ENCODE data around the gene FBXO34.
"Not testable (repeated sequence)": the region's sequence is repeated elsewhere in the genome, so short reads cannot be mapped to it uniquely, and the experiment has no call there.

The FBXO34 gene

DNA sequence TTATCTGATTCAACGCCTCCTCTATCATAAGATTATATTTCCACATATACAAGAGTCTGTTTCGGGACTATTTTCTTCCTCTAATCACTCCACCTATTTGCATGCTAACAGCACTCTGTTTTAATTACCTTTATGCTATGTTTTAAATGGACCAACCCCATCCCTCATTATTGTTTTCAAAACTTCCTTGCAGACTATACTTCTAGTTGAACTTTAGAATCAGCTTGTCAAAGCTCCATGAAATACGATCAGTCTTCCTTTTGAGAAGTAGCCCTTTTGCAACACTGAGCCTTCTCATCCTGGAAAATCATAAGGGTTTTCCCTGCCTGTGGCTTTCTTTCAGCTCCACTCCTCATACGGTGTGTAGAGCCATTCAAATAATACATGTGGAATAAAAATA lies 103.5 kb downstream of the FBXO34 start:
- TF ChIP-seq ARNTL (CRISPR knock-in tag; IDR thresholded peaks at IDR 0.05; ENCODE audit: borderline replicate concordance, low read depth) (no peak), ZNF8 (CRISPR knock-in tag; IDR thresholded peaks at IDR 0.05) (no peak), PPARA (CRISPR knock-in tag; IDR thresholded peaks at IDR 0.05; ENCODE audit: borderline replicate concordance) (no peak), ZNF70 (CRISPR knock-in tag; IDR thresholded peaks at IDR 0.05) (no peak), RARB (CRISPR knock-in tag; IDR thresholded peaks at IDR 0.05) (no peak), SNAI2 (CRISPR knock-in tag; IDR thresholded peaks at IDR 0.05) (no peak), TOX (CRISPR knock-in tag; IDR thresholded peaks at IDR 0.05; ENCODE audit: borderline replicate concordance) (no peak), ISL1 (CRISPR knock-in tag; IDR thresholded peaks at IDR 0.05) (no peak), GLIS3 (CRISPR knock-in tag; IDR thresholded peaks at IDR 0.05) (no peak)
- TF ChIP-seq, protein P1, sequence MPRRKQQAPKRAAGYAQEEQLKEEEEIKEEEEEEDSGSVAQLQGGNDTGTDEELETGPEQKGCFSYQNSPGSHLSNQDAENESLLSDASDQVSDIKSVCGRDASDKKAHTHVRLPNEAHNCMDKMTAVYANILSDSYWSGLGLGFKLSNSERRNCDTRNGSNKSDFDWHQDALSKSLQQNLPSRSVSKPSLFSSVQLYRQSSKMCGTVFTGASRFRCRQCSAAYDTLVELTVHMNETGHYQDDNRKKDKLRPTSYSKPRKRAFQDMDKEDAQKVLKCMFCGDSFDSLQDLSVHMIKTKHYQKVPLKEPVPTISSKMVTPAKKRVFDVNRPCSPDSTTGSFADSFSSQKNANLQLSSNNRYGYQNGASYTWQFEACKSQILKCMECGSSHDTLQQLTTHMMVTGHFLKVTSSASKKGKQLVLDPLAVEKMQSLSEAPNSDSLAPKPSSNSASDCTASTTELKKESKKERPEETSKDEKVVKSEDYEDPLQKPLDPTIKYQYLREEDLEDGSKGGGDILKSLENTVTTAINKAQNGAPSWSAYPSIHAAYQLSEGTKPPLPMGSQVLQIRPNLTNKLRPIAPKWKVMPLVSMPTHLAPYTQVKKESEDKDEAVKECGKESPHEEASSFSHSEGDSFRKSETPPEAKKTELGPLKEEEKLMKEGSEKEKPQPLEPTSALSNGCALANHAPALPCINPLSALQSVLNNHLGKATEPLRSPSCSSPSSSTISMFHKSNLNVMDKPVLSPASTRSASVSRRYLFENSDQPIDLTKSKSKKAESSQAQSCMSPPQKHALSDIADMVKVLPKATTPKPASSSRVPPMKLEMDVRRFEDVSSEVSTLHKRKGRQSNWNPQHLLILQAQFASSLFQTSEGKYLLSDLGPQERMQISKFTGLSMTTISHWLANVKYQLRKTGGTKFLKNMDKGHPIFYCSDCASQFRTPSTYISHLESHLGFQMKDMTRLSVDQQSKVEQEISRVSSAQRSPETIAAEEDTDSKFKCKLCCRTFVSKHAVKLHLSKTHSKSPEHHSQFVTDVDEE (CRISPR knock-in tag; IDR thresholded peaks at IDR 0.05): no peak
- TF ChIP-seq, protein P2, sequence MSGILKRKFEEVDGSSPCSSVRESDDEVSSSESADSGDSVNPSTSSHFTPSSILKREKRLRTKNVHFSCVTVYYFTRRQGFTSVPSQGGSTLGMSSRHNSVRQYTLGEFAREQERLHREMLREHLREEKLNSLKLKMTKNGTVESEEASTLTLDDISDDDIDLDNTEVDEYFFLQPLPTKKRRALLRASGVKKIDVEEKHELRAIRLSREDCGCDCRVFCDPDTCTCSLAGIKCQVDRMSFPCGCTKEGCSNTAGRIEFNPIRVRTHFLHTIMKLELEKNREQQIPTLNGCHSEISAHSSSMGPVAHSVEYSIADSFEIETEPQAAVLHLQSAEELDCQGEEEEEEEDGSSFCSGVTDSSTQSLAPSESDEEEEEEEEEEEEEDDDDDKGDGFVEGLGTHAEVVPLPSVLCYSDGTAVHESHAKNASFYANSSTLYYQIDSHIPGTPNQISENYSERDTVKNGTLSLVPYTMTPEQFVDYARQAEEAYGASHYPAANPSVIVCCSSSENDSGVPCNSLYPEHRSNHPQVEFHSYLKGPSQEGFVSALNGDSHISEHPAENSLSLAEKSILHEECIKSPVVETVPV (CRISPR knock-in tag; IDR thresholded peaks at IDR 0.05): no peak

DNA sequence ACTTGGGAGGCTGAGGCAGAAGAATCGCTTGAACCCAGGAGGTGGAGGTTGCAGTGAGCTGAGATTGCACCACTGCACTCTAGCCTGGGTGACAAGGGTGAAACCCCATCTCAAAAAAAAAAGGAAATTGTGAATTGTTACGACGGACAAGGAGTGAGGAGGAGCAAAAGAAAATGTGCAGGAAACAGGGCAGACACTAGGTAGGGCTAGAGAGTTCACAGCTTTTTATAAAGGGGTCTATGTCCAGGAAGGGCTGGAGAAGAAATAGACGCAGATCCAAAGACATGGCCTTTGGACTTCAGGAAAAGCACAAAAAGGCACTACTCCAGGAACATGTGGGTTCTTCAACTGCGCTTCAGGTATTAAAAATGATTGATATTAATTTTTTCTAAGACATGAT lies 106.0 kb downstream of the FBXO34 start:
- no peak for ATAC-seq
- no peak for TF ChIP-seq RARB (CRISPR knock-in tag; IDR thresholded peaks at IDR 0.05)
- no peak for TF ChIP-seq CSDC2 (CRISPR knock-in tag; IDR thresholded peaks at IDR 0.05)

More for the DNA sequence above, 103.5 kb downstream of the FBXO34 start:
- no peak for ATAC-seq

DNA sequence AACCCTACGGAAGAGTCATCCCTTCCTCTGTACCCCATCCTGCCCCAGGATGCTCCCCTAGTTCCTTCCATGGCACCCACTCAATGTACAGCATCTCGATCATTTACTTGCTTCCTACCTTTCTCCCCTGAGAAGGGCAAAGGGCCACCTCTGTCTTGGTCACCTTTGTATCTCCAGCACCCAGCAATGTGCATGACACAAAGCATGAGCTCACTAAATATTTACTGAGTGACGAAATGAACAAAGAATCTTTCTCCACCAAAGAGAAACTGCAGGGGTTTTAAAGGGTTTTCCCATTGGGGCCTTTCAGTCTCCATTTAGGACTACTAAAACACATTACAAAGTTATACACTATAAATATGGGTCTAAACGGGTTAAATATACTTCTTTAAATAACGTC lies 109.8 kb downstream of the FBXO34 start:
- ATAC-seq: no peak
- TF ChIP-seq BACH2 (CRISPR knock-in tag; IDR thresholded peaks at IDR 0.05; ENCODE audit: borderline replicate concordance) (no peak), ARNTL (CRISPR knock-in tag; IDR thresholded peaks at IDR 0.05; ENCODE audit: borderline replicate concordance, low read depth) (no peak), OSR1 (CRISPR knock-in tag; IDR thresholded peaks at IDR 0.05) (no peak), TOX (CRISPR knock-in tag; IDR thresholded peaks at IDR 0.05; ENCODE audit: borderline replicate concordance) (no peak), ZFP30 (CRISPR knock-in tag; IDR thresholded peaks at IDR 0.05) (no peak), ZC3H10 (CRISPR knock-in tag; IDR thresholded peaks at IDR 0.05) (no peak)

DNA sequence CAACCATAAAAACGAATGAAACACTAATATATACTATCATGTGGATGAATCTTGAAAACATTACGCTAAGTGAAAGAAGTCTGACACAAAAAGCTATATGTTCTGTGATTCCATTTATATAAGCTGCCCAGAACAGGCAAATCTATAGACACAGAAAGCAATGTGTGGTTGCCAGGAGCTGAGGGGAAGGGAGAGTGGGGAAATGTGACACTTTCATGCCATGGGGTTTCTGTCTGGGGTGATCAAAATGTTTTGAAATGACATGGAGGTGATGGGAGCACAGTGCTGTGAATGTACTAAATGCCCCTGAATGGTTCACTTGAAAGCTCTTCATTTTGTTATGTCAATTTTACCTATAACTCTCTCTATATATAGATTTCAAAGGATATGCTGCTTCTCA lies 110.3 kb downstream of the FBXO34 start:
- TF ChIP-seq ZNF70 (CRISPR knock-in tag; IDR thresholded peaks at IDR 0.05) (no peak), ZNF565 (CRISPR knock-in tag; conservative IDR thresholded peaks at IDR 0.05; ENCODE audit: low read depth) (no peak), TCF4 (CRISPR knock-in tag; IDR thresholded peaks at IDR 0.05; ENCODE audit: borderline replicate concordance) (no peak), ZFP30 (CRISPR knock-in tag; IDR thresholded peaks at IDR 0.05) (no peak), ESRRG (CRISPR knock-in tag; IDR thresholded peaks at IDR 0.05) (no peak), ZC3H10 (CRISPR knock-in tag; IDR thresholded peaks at IDR 0.05) (no peak), ARNTL (CRISPR knock-in tag; IDR thresholded peaks at IDR 0.05; ENCODE audit: borderline replicate concordance, low read depth) (no peak)
- TF ChIP-seq, protein P2 (CRISPR knock-in tag; IDR thresholded peaks at IDR 0.05): no peak
- ATAC-seq: no peak

DNA sequence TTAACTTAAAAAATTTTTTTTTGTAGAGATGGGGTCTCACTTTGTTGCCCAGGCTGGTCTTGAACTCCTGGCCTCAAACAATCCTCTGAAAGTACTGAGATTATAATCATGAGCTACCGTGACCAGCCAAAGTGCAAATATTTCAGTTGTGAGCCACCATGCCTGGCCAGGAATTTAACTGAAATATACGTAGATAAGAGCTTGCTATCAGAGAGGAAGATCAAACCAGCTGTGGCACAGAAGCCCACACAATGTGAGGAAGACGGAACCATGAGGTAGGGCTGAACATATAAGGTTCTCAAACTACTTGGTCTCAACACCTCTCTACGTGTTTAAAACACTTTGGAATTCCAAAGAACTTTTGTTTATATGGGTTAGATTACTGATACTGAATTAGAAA lies 111.3 kb downstream of the FBXO34 start:
- TF ChIP-seq ZNF70 (CRISPR knock-in tag; IDR thresholded peaks at IDR 0.05): no peak
- no peak for TF ChIP-seq ISL1 (CRISPR knock-in tag; IDR thresholded peaks at IDR 0.05)
- TF ChIP-seq, protein P3, sequence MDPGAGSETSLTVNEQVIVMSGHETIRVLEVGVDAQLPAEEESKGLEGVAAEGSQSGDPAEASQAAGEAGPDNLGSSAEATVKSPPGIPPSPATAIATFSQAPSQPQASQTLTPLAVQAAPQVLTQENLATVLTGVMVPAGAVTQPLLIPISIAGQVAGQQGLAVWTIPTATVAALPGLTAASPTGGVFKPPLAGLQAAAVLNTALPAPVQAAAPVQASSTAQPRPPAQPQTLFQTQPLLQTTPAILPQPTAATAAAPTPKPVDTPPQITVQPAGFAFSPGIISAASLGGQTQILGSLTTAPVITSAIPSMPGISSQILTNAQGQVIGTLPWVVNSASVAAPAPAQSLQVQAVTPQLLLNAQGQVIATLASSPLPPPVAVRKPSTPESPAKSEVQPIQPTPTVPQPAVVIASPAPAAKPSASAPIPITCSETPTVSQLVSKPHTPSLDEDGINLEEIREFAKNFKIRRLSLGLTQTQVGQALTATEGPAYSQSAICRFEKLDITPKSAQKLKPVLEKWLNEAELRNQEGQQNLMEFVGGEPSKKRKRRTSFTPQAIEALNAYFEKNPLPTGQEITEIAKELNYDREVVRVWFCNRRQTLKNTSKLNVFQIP (CRISPR knock-in tag; IDR thresholded peaks at IDR 0.05; ENCODE audit: borderline replicate concordance, low read depth): no peak
- TF ChIP-seq, protein P2 (CRISPR knock-in tag; IDR thresholded peaks at IDR 0.05): no peak
- TF ChIP-seq ARNTL (CRISPR knock-in tag; IDR thresholded peaks at IDR 0.05; ENCODE audit: borderline replicate concordance, low read depth): no peak
- TF ChIP-seq, protein P4, sequence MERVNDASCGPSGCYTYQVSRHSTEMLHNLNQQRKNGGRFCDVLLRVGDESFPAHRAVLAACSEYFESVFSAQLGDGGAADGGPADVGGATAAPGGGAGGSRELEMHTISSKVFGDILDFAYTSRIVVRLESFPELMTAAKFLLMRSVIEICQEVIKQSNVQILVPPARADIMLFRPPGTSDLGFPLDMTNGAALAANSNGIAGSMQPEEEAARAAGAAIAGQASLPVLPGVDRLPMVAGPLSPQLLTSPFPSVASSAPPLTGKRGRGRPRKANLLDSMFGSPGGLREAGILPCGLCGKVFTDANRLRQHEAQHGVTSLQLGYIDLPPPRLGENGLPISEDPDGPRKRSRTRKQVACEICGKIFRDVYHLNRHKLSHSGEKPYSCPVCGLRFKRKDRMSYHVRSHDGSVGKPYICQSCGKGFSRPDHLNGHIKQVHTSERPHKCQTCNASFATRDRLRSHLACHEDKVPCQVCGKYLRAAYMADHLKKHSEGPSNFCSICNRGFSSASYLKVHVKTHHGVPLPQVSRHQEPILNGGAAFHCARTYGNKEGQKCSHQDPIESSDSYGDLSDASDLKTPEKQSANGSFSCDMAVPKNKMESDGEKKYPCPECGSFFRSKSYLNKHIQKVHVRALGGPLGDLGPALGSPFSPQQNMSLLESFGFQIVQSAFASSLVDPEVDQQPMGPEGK (CRISPR knock-in tag; IDR thresholded peaks at IDR 0.05; ENCODE audit: borderline replicate concordance): no peak
- TF ChIP-seq ESRRG (CRISPR knock-in tag; IDR thresholded peaks at IDR 0.05): no peak
- no peak for TF ChIP-seq TCF4 (CRISPR knock-in tag; IDR thresholded peaks at IDR 0.05; ENCODE audit: borderline replicate concordance)
- no peak for TF ChIP-seq TOX (CRISPR knock-in tag; IDR thresholded peaks at IDR 0.05; ENCODE audit: borderline replicate concordance)
- TF ChIP-seq ZFP3 (CRISPR knock-in tag; IDR thresholded peaks at IDR 0.05): no peak
- TF ChIP-seq CSDC2 (CRISPR knock-in tag; IDR thresholded peaks at IDR 0.05): no peak
- TF ChIP-seq PPARA (CRISPR knock-in tag; IDR thresholded peaks at IDR 0.05; ENCODE audit: borderline replicate concordance): no peak
- TF ChIP-seq ZC3H10 (CRISPR knock-in tag; IDR thresholded peaks at IDR 0.05): no peak
- TF ChIP-seq ZFP30 (CRISPR knock-in tag; IDR thresholded peaks at IDR 0.05): no peak
- ATAC-seq: no peak

DNA sequence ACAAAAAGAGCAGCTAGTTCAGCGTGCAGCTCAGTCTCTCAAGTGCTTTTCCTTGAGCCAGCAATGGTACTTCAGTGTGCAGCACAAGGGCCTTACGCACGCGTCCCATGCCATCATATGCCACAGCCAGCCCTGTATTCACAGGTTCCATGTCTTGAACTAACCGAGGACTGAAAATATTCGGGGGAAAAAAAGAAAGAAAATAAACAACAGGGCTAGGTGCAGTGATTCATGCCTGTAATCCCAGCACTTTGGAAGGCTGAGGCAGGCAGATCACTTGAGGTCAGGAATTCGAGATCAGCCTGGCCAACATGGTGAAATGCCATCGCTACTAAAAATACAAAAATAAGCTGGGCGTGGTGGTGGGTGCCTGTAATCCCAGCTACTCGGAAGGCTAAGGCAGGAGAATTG lies 111.8 kb downstream of the FBXO34 start:
- not testable (repeated sequence) for ATAC-seq
